GM19395 (cell line): ENCODE measurements around the gene ATP7B.

Experiments used
- ATAC-seq: cut with Tn5 transposase; IDR thresholded peaks from one replicate; pipeline ENCODE4 v1.9.1; 2021; ENCODE audit warnings: mild to moderate bottlenecking, moderate library complexity; ENCODE audit not compliant: unreplicated experiment

The ATP7B gene

GRCh38 chr13:51953347-51954195, 57.7 kb downstream of the ATP7B start:
- ATAC-seq: no peak

GRCh38 chr13:51950722-51951121, 60.5 kb downstream of the ATP7B start:
- no peak for ATAC-seq

- no peak for ATAC-seq
Observed at GRCh38 chr13:51946163-51946669, 65.0 kb downstream of the ATP7B start.

- peak; percentile 83 for ATAC-seq
Observed at GRCh38 chr13:51945149-51945548, 66.1 kb downstream of the ATP7B start.

GRCh38 chr13:51944428-51944827, 66.8 kb downstream of the ATP7B start:
- ATAC-seq: no peak

GRCh38 chr13:51943721-51944120, 67.5 kb downstream of the ATP7B start:
- no peak for ATAC-seq

GRCh38 chr13:51942189-51942588, 69.1 kb downstream of the ATP7B start:
- ATAC-seq: no peak

- ATAC-seq: no peak
Observed at GRCh38 chr13:51938454-51938853, 72.8 kb downstream of the ATP7B start.

GRCh38 chr13:51937320-51938290, 73.6 kb downstream of the ATP7B start:
- ATAC-seq: no peak

GRCh38 chr13:51935326-51936171, 75.7 kb downstream of the ATP7B start:
- no peak for ATAC-seq

GRCh38 chr13:51934461-51935087, 76.7 kb downstream of the ATP7B start:
- ATAC-seq: no peak

- ATAC-seq: no peak
Observed at GRCh38 chr13:51933466-51934058, 77.7 kb downstream of the ATP7B start.

- no peak for ATAC-seq
Observed at GRCh38 chr13:51932231-51932630, 79.0 kb downstream of the ATP7B start.

GRCh38 chr13:51931606-51932005, 79.6 kb downstream of the ATP7B start:
- no peak for ATAC-seq

GRCh38 chr13:51929699-51930098, 81.6 kb downstream of the ATP7B start:
- ATAC-seq: no peak

- ATAC-seq: no peak
Observed at GRCh38 chr13:51928231-51928630, 83.0 kb downstream of the ATP7B start.

- no peak for ATAC-seq
Observed at GRCh38 chr13:51927129-51927528, 84.1 kb downstream of the ATP7B start.

- ATAC-seq: no peak
Observed at GRCh38 chr13:51926528-51926885, 84.7 kb downstream of the ATP7B start.

GRCh38 chr13:51925865-51926527, 85.3 kb downstream of the ATP7B start:
- no peak for ATAC-seq
